ENCODE results near the gene UNCX. TPM values are rescaled to one million over a fixed set of nuclear protein-coding genes. Genes with fewer than 3 reads are reported as not detected.

Gene UNCX
- total and polyA plus RNA-seq, 8 donors, result not detected

- TF ChIP-seq POLR2A (IDR thresholded peaks at IDR 0.05), result no peak
- no peak for TF ChIP-seq EP300 (IDR thresholded peaks at IDR 0.05)
- TF ChIP-seq CTCF (IDR thresholded peaks at IDR 0.05), result no peak
- no peak for TF ChIP-seq POLR2AphosphoS5 (IDR thresholded peaks at IDR 0.05)
- no peak overlapping the region for H3K4me3 ChIP-seq
- intact Hi-C loops (cut with DNase I; ENCODE audit: low total_unique reads), result loop anchor here (10.0 kb wide), 2 partner anchors 194 to 254 kb away; no protein-coding TSS in a partner anchor
- WGBS, 5 donors, result 51 to 68% (median 61%) methylated on average over 22 of the region's 22 CpGs
- peaks cover 5 to 23% (median 20%) of the 10 kb centered on the region in 4 donors for H3K4me1 ChIP-seq
- no peak overlapping the region for H3K27ac ChIP-seq
- DNase-seq, result no peak
- H3K27me3 ChIP-seq, result peaks cover 10 to 98% (median 72%) of the 10 kb centered on the region in 3 donors
- H3K36me3 ChIP-seq, result no peaks in the 10 kb centered on the region
- H3K9me3 ChIP-seq, result no peaks in the 10 kb centered on the region
Observed at GRCh38 chr7:1220977-1221745, 11.5 kb upstream of the UNCX start.

- Histone ChIP-seq H3K36me3 (no peaks in the 10 kb centered on the region), H3K4me3 (no peak overlapping the region), H3K4me1 (peaks cover 5 to 23% (median 20%) of the 10 kb centered on the region in 4 donors), H3K27ac (no peak overlapping the region), H3K27me3 (peaks cover 32 to 100% (median 87%) of the 10 kb centered on the region in 3 donors), H3K9me3 (no peaks in the 10 kb centered on the region)
- intact Hi-C loops (cut with DNase I; ENCODE audit: low total_unique reads), result loop anchor here (10.0 kb wide), 2 partner anchors 191 to 251 kb away; no protein-coding TSS in a partner anchor
- WGBS, 5 donors, result 26 to 37% (median 33%) methylated on average over 16 to 23 of the region's 23 CpGs
- TF ChIP-seq CTCF (IDR thresholded peaks at IDR 0.05), result no peak
- TF ChIP-seq POLR2A (IDR thresholded peaks at IDR 0.05), result no peak
- no peak for TF ChIP-seq EP300 (IDR thresholded peaks at IDR 0.05)
- no peak for TF ChIP-seq POLR2AphosphoS5 (IDR thresholded peaks at IDR 0.05)
- DNase-seq, result no peak
Observed at GRCh38 chr7:1223196-1223981, 9.3 kb upstream of the UNCX start.

GRCh38 chr7:1224086-1224716, 8.5 kb upstream of the UNCX start:
- H3K4me1 ChIP-seq, result peaks cover 5 to 24% (median 20%) of the 10 kb centered on the region in 4 donors
- H3K9me3 ChIP-seq, result no peaks in the 10 kb centered on the region
- H3K36me3 ChIP-seq, result no peaks in the 10 kb centered on the region
- H3K27ac ChIP-seq, result no peak overlapping the region
- no peak overlapping the region for H3K4me3 ChIP-seq
- H3K27me3 ChIP-seq, result peaks cover 35 to 100% (median 88%) of the 10 kb centered on the region in 3 donors
- DNase-seq, result peak in 1 of 2 donors; percentile 57
- intact Hi-C loops (cut with DNase I; ENCODE audit: low total_unique reads), result loop anchor here (10.0 kb wide), 2 partner anchors 191 to 251 kb away; no protein-coding TSS in a partner anchor
- 4 to 12% (median 4%) methylated on average over 35 to 66 of the region's 66 CpGs for WGBS, 5 donors
- TF ChIP-seq CTCF (IDR thresholded peaks at IDR 0.05) (no peak), EP300 (IDR thresholded peaks at IDR 0.05) (no peak), POLR2AphosphoS5 (IDR thresholded peaks at IDR 0.05) (no peak), POLR2A (IDR thresholded peaks at IDR 0.05) (no peak)

- Histone ChIP-seq H3K4me3 (no peak overlapping the region), H3K4me1 (peaks cover 9 to 31% (median 26%) of the 10 kb centered on the region in 4 donors), H3K27me3 (peaks cover 41 to 100% (median 92%) of the 10 kb centered on the region in 3 donors), H3K36me3 (no peaks in the 10 kb centered on the region), H3K9me3 (no peaks in the 10 kb centered on the region), H3K27ac (no peak overlapping the region)
- intact Hi-C loops (cut with DNase I; ENCODE audit: low total_unique reads), result loop anchor here (10.0 kb wide), 2 partner anchors 190 to 250 kb away; no protein-coding TSS in a partner anchor
- TF ChIP-seq EP300 (IDR thresholded peaks at IDR 0.05), result no peak
- TF ChIP-seq POLR2A (IDR thresholded peaks at IDR 0.05), result no peak
- TF ChIP-seq CTCF (IDR thresholded peaks at IDR 0.05), result no peak
- no peak for TF ChIP-seq POLR2AphosphoS5 (IDR thresholded peaks at IDR 0.05)
- WGBS, 5 donors, result 2 to 8% (median 4%) methylated on average over 11 of the region's 11 CpGs
- no peak for DNase-seq
Observed at GRCh38 chr7:1225030-1225429, 7.6 kb upstream of the UNCX start.

Data from stomach (tissue), 9 donors.